HG03460 (cell line): ENCODE results near the gene SIPA1L3.
"Not testable (repeated sequence)": the region's sequence is repeated elsewhere in the genome, so short reads cannot be mapped to it uniquely, and the experiment has no call there.

Experiments used
- ATAC-seq: cut with Tn5 transposase; IDR thresholded peaks from one replicate; pipeline ENCODE4 v1.9.1; 2021; ENCODE audit not compliant: unreplicated experiment

The SIPA1L3 gene

GRCh38 chr19:37906869-37907734 is at the start of gene SIPA1L3:
SIPA1L3 (plus strand) TSS chr19:37907208; CDS start chr19:38081566, 174,358 bp downstream.
- peak; percentile 72 for ATAC-seq

- no peak for ATAC-seq
Observed at GRCh38 chr19:37864501-37864900, 42.5 kb upstream of the SIPA1L3 start.

GRCh38 chr19:37865930-37866329 is 41.1 kb upstream of the SIPA1L3 start:
- not testable (repeated sequence) for ATAC-seq

GRCh38 chr19:37867831-37868230 is 39.2 kb upstream of the SIPA1L3 start:
- ATAC-seq: no peak

- no peak for ATAC-seq
Observed at GRCh38 chr19:37869766-37870340, 37.2 kb upstream of the SIPA1L3 start.

- ATAC-seq: no peak
Observed at GRCh38 chr19:37872383-37872782, 34.6 kb upstream of the SIPA1L3 start.

GRCh38 chr19:37874784-37875183 is 32.2 kb upstream of the SIPA1L3 start:
- no peak for ATAC-seq

GRCh38 chr19:37876032-37876431 is 31.0 kb upstream of the SIPA1L3 start:
- ATAC-seq: no peak

GRCh38 chr19:37877147-37877546 is 29.9 kb upstream of the SIPA1L3 start:
- no peak for ATAC-seq

GRCh38 chr19:37885392-37885791 is 21.6 kb upstream of the SIPA1L3 start:
- ATAC-seq: no peak

GRCh38 chr19:37886571-37886970 is 20.4 kb upstream of the SIPA1L3 start:
- no peak for ATAC-seq

- no peak for ATAC-seq
Observed at GRCh38 chr19:37893845-37894575, 13.0 kb upstream of the SIPA1L3 start.

GRCh38 chr19:37896180-37896579 is 10.8 kb upstream of the SIPA1L3 start:
- no peak for ATAC-seq

GRCh38 chr19:37899453-37899852 is 7.6 kb upstream of the SIPA1L3 start:
- no peak for ATAC-seq

- ATAC-seq: no peak
Observed at GRCh38 chr19:37899966-37900365, 7.0 kb upstream of the SIPA1L3 start.

- ATAC-seq: no peak
Observed at GRCh38 chr19:37902668-37903067, 4.3 kb upstream of the SIPA1L3 start.

GRCh38 chr19:37903096-37903495 is 3.9 kb upstream of the SIPA1L3 start:
- no peak for ATAC-seq

- ATAC-seq: peak; percentile 29
Observed at GRCh38 chr19:37905946-37906868, 801 bp upstream of the SIPA1L3 start, which contains the start of gene WDR87. WDR87 (minus strand) TSS chr19:37906594; CDS start chr19:37898239, 8,355 bp downstream.

GRCh38 chr19:37907735-37908455 is 887 bp downstream of the SIPA1L3 start:
- no peak for ATAC-seq

- no peak for ATAC-seq
Observed at GRCh38 chr19:37909661-37910199, 2.7 kb downstream of the SIPA1L3 start.
